HEK293 (cell line): Measurements from ENCODE around the gene SAMD4B.

Experiments used
- GLI2 ChIP-seq: fragments of 450-650 bp; formaldehyde crosslinking; IDR thresholded peaks from 2 replicates; pipeline ENCODE4; 2017; ENCODE audit warnings: missing biosample characterization, missing genetic modification characterization, low read depth, borderline replicate concordance
- HOXA7 ChIP-seq: sonication (generic); formaldehyde crosslinking; IDR thresholded peaks from 2 replicates; pipeline ENCODE4 v1.8.1; 2022; ENCODE audit warnings: missing genetic modification reagents, borderline replicate concordance
- REST ChIP-seq: fragments of 450-650 bp; formaldehyde crosslinking; IDR thresholded peaks from 2 replicates; pipeline ENCODE4 v1.5.1; 2016; ENCODE audit warnings: missing biosample characterization, missing genetic modification characterization
- SP2 ChIP-seq: fragments of 450-650 bp; formaldehyde crosslinking; IDR thresholded peaks from 2 replicates; pipeline ENCODE4 v1.5.1; 2016; ENCODE audit warnings: missing biosample characterization, missing genetic modification characterization
- WT1 ChIP-seq: fragments of 450-650 bp; formaldehyde crosslinking; IDR thresholded peaks from 2 replicates; pipeline ENCODE4 v1.5.1; 2016; ENCODE audit warnings: missing biosample characterization, missing genetic modification characterization
- ZNF112 ChIP-seq: fragments of 450-650 bp; formaldehyde crosslinking; IDR thresholded peaks from 2 replicates; pipeline ENCODE4 v1.5.0; 2017; ENCODE audit warnings: missing biosample characterization, missing genetic modification characterization
- ZNF155 ChIP-seq: fragments of 450-650 bp; formaldehyde crosslinking; IDR thresholded peaks from 2 replicates; pipeline ENCODE4 v1.5.1; 2016; ENCODE audit warnings: missing biosample characterization, missing genetic modification characterization
- ZNF169 ChIP-seq: fragments of 450-650 bp; formaldehyde crosslinking; IDR thresholded peaks from 2 replicates; pipeline ENCODE4 v1.5.1; 2016; ENCODE audit warnings: missing biosample characterization, missing genetic modification characterization
- ZNF223 ChIP-seq: fragments of 450-650 bp; formaldehyde crosslinking; IDR thresholded peaks from 2 replicates; pipeline ENCODE4 v1.5.1; 2016; ENCODE audit warnings: missing biosample characterization, missing genetic modification characterization
- ZNF239 ChIP-seq: fragments of 450-650 bp; formaldehyde crosslinking; IDR thresholded peaks from 2 replicates; pipeline ENCODE4 v1.5.1; 2016; ENCODE audit warnings: missing biosample characterization, missing genetic modification characterization
- ZNF248 ChIP-seq: fragments of 450-650 bp; formaldehyde crosslinking; IDR thresholded peaks from 2 replicates; pipeline ENCODE4 v1.5.1; 2017; ENCODE audit warnings: missing biosample characterization, missing genetic modification characterization
- ZNF274 ChIP-seq, 2 experiments: fragments of 200-500 bp in 1 of 2; fragments of 450-650 bp in 1 of 2; sonication (Bioruptor generic) in 1 of 2; formaldehyde crosslinking in 1 of 2; IDR thresholded peaks; 2 replicates each; pipeline versions ENCODE4 v1.5.1 to v1.6.1; 2014 to 2016; ENCODE audit warnings: borderline replicate concordance in 1 of 2, inconsistent platforms in 1 of 2, low read length in 1 of 2, missing biosample characterization in 1 of 2, missing genetic modification characterization in 1 of 2
- ZNF280D ChIP-seq: fragments of 450-650 bp; formaldehyde crosslinking; IDR thresholded peaks from 2 replicates; pipeline ENCODE4 v1.5.1; 2016; ENCODE audit warnings: missing biosample characterization, missing genetic modification characterization
- ZNF324 ChIP-seq: fragments of 450-650 bp; formaldehyde crosslinking; IDR thresholded peaks from 2 replicates; pipeline ENCODE4 v1.5.1; 2016; ENCODE audit warnings: missing biosample characterization, missing genetic modification characterization
- ZNF391 ChIP-seq: fragments of 450-650 bp; formaldehyde crosslinking; IDR thresholded peaks from 2 replicates; pipeline ENCODE4 v1.5.1; 2016; ENCODE audit warnings: low read depth, missing biosample characterization, missing genetic modification characterization, borderline replicate concordance
- ZNF501 ChIP-seq: fragments of 450-650 bp; formaldehyde crosslinking; IDR thresholded peaks from 2 replicates; pipeline ENCODE4 v1.5.1; 2016; ENCODE audit warnings: missing biosample characterization, missing genetic modification characterization
- ZNF510 ChIP-seq: fragments of 450-650 bp; formaldehyde crosslinking; IDR thresholded peaks from 2 replicates; pipeline ENCODE4 v1.5.1; 2018; ENCODE audit warnings: mild to moderate bottlenecking, missing genetic modification characterization, missing biosample characterization; ENCODE audit not compliant: insufficient replicate concordance
- ZNF513 ChIP-seq: fragments of 450-650 bp; IDR thresholded peaks from 2 replicates; pipeline ENCODE4 v1.5.1; 2018; ENCODE audit warnings: missing biosample characterization, missing genetic modification characterization
- ZNF530 ChIP-seq: fragments of 450-650 bp; formaldehyde crosslinking; IDR thresholded peaks from 2 replicates; pipeline ENCODE4 v1.5.1; 2016; ENCODE audit warnings: low read depth, missing biosample characterization, missing genetic modification characterization
- ZNF658 ChIP-seq: fragments of 450-650 bp; formaldehyde crosslinking; IDR thresholded peaks from 2 replicates; pipeline ENCODE4; 2016; ENCODE audit warnings: missing biosample characterization, missing genetic modification characterization
- ZNF692 ChIP-seq: fragments of 450-650 bp; formaldehyde crosslinking; IDR thresholded peaks from 2 replicates; pipeline ENCODE4 v1.5.1; 2016; ENCODE audit warnings: missing biosample characterization, missing genetic modification characterization
- ZNF785 ChIP-seq: fragments of 450-650 bp; formaldehyde crosslinking; IDR thresholded peaks from 2 replicates; pipeline ENCODE4 v1.5.1; 2016; ENCODE audit warnings: missing biosample characterization, missing genetic modification characterization
- ZSCAN18 ChIP-seq: fragments of 450-650 bp; formaldehyde crosslinking; IDR thresholded peaks from 2 replicates; pipeline ENCODE4 v1.5.1; 2016; ENCODE audit warnings: missing biosample characterization, missing genetic modification characterization
- ZSCAN5A ChIP-seq: fragments of 450-650 bp; formaldehyde crosslinking; IDR thresholded peaks from 2 replicates; pipeline ENCODE4 v1.5.1; 2016; ENCODE audit warnings: missing biosample characterization, missing genetic modification characterization

SAMD4B gene

GRCh38 chr19:39403331-39404312 is 61.4 kb downstream of the SAMD4B start (continued):
- peak; percentile 20; the same call in 1 of the 2 replicates for TF ChIP-seq ZNF280D
- TF ChIP-seq ZNF510 (tag by site-specific recombination): no peak
- no peak for TF ChIP-seq HOXA7
- TF ChIP-seq GLI2 (tag by site-specific recombination): no peak
- TF ChIP-seq ZNF274 (IDR thresholded peaks at IDR 0.05; ENCODE audit: low read length): no peak
- TF ChIP-seq ZNF274 (tag by site-specific recombination; IDR thresholded peaks at IDR 0.05; ENCODE audit: borderline replicate concordance): no peak
- TF ChIP-seq ZNF785 (tag by site-specific recombination): no peak
- 0 out of 2 replicates have a peak, but pooled peaks have one; percentile 30 for TF ChIP-seq ZNF248 (tag by site-specific recombination)
- TF ChIP-seq ZNF501: peak; percentile 82
- no peak for TF ChIP-seq ZNF239 (tag by site-specific recombination)
- TF ChIP-seq SP2: peak; percentile 65
- no peak for TF ChIP-seq ZNF223
- peak; percentile 83; the same call in 1 of the 2 replicates for TF ChIP-seq ZNF324
- TF ChIP-seq ZNF530 (tag by site-specific recombination): no peak
- TF ChIP-seq ZSCAN5A: peak; percentile 62; the same call in 1 of the 2 replicates
- no peak for TF ChIP-seq ZNF112 (tag by site-specific recombination)
- TF ChIP-seq ZNF155: no peak
- TF ChIP-seq ZSCAN18 (tag by site-specific recombination): 0 out of 2 replicates have a peak, but pooled peaks have one; percentile 15
- TF ChIP-seq ZNF692: peak; percentile 84
- no peak for TF ChIP-seq ZNF513
- no peak for TF ChIP-seq ZNF169 (tag by site-specific recombination)
- TF ChIP-seq ZNF391 (tag by site-specific recombination): peak; percentile 87; the same call in 1 of the 2 replicates
- TF ChIP-seq ZNF658 (tag by site-specific recombination): no peak
- TF ChIP-seq WT1 (tag by site-specific recombination): peak; percentile 78
- TF ChIP-seq REST: no peak
